BE2C (cell line): ENCODE measurements around the gene TLE4.

Experiments
- DNase-seq: peaks from one replicate; pipeline ENCODE4 v3.0.0-alpha.2; 2020
- H3K27me3 ChIP-seq: fragments of 250-450 bp; sonication (Bioruptor Pico); 2 replicates; pipeline ENCODE4 v1.5.1; 2020; ENCODE audit warnings: mild to moderate bottlenecking
- H3K36me3 ChIP-seq: fragments of 250-450 bp; sonication (Bioruptor Pico); 2 replicates; pipeline ENCODE4 v1.5.1; 2020; ENCODE audit warnings: mild to moderate bottlenecking
- H3K4me1 ChIP-seq: fragments of 250-450 bp; sonication (Bioruptor Pico); 2 replicates; pipeline ENCODE4 v1.5.1; 2020
- H3K4me3 ChIP-seq: 2 replicates; pipeline ENCODE4 v1.5.1; 2011; ENCODE audit warnings: low read depth, low read length
- H3K9me3 ChIP-seq: fragments of 250-450 bp; sonication (Bioruptor Pico); 2 replicates; pipeline ENCODE4 v1.5.1; 2020
- CTCF ChIP-seq: IDR thresholded peaks from 2 replicates; pipeline ENCODE4 v1.5.1; 2012; ENCODE audit warnings: mild to moderate bottlenecking, low read depth, low read length

TLE4 gene

GRCh38 chr9:79642671-79643070, 70.9 kb downstream of the TLE4 start:
- Histone ChIP-seq H3K4me1 (peaks cover 3% of the 10 kb centered on the region), H3K36me3 (peaks cover 18% of the 10 kb centered on the region)
- TF ChIP-seq CTCF: no peak

DNA sequence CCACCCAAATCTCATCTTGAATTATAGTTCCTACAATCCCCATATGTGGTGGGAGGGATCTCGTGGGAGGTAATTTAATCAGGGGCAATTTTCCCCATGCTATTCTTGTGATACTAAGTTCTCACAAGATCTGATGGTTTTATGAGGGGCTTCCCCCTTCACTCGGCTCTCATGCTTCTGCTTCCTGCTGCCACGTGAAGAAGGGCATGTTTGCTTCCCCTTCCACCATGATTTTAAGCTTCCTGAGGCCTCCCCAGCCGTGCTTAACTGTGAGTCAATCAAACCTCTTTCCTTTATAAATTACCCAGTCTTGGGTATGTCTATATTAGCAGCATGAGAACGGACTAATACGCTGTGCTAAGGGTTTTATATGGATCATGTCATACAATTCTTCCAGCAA, 72.3 kb downstream of the TLE4 start:
- Histone ChIP-seq H3K4me3 (no peak overlapping the region), H3K4me1 (peaks cover 3% of the 10 kb centered on the region), H3K27me3 (no peaks in the 10 kb centered on the region), H3K9me3 (no peaks in the 10 kb centered on the region), H3K36me3 (peaks cover 18% of the 10 kb centered on the region)
- DNase-seq: no peak
- TF ChIP-seq CTCF: no peak

More at GRCh38 chr9:79642671-79643070, 70.9 kb downstream of the TLE4 start:
- Histone ChIP-seq H3K27me3 (no peaks in the 10 kb centered on the region), H3K9me3 (no peaks in the 10 kb centered on the region), H3K4me3 (no peak overlapping the region)
- no peak for DNase-seq

DNA sequence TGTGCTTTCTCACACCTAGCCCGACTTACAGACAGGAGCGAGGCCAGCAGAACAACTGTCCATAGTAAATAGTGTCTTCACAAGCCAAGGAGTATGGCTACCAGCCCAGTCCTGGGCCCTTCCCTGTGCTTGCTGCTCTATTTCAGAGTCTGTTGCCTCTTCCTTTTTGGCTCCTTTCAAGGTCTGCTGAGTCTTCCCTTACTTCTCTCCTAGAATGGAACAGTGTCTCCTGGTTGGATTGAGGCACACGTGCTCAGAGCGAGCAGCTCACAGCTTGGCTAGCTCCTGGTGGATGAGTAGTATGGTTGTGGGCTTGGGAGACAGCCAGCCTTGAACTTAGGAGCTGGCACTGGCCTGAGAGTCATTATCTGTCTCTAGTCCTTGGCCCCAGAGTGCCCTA, 72.8 kb downstream of the TLE4 start:
- no peaks in the 10 kb centered on the region for H3K27me3 ChIP-seq
- peaks cover 18% of the 10 kb centered on the region for H3K36me3 ChIP-seq
- TF ChIP-seq CTCF: no peak
- H3K9me3 ChIP-seq: no peaks in the 10 kb centered on the region
- H3K4me3 ChIP-seq: no peak overlapping the region
- peaks cover 3% of the 10 kb centered on the region for H3K4me1 ChIP-seq
- DNase-seq: no peak

DNA sequence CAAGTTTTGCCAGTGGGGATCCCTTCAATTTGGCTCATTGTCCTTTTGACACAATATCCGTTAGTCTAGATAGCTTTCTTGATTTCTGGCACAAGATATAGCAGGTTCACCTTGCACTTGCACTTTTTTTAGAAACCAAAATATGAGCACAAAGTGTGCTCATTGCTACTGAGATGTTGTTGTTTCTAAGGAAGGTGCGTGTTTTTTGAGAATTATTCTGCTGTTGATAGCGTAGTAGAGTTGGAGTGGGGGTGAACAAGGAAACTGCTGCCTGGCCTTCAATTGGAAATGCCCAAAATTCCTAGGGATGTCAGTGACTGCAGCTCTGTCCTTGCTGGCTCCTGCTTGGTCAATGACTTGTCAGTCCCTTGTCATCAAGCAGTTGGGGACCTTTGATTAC, 73.3 kb downstream of the TLE4 start:
- Histone ChIP-seq H3K36me3 (peaks cover 18% of the 10 kb centered on the region), H3K9me3 (no peaks in the 10 kb centered on the region), H3K27me3 (no peaks in the 10 kb centered on the region), H3K4me1 (peaks cover 3% of the 10 kb centered on the region), H3K4me3 (no peak overlapping the region)
- DNase-seq: no peak
- TF ChIP-seq CTCF: no peak

GRCh38 chr9:79646096-79646495, 74.3 kb downstream of the TLE4 start:
- Histone ChIP-seq H3K4me1 (peaks cover 3% of the 10 kb centered on the region), H3K4me3 (no peak overlapping the region), H3K9me3 (no peaks in the 10 kb centered on the region), H3K27me3 (no peaks in the 10 kb centered on the region), H3K36me3 (peaks cover 18% of the 10 kb centered on the region)
- no peak for DNase-seq
- no peak for TF ChIP-seq CTCF

GRCh38 chr9:79651251-79651795, 79.6 kb downstream of the TLE4 start:
- peaks cover 21% of the 10 kb centered on the region for H3K36me3 ChIP-seq
- no peak for DNase-seq
- H3K27me3 ChIP-seq: no peaks in the 10 kb centered on the region
- peaks cover 31% of the 10 kb centered on the region for H3K4me1 ChIP-seq
- no peaks in the 10 kb centered on the region for H3K9me3 ChIP-seq
- H3K4me3 ChIP-seq: no peak overlapping the region
- TF ChIP-seq CTCF: no peak
